NCI-H748 (cell line): Measurements from ENCODE around the gene TAS2R19.
"Not testable (repeated sequence)": the region's sequence is repeated elsewhere in the genome, so short reads cannot be mapped to it uniquely, and the experiment has no call there.

ENCODE experiments used
- DNase-seq: peaks from one replicate; lab custom pipeline; 2025; ENCODE audit not compliant: unreplicated experiment; lab: John Stamatoyannopoulos, UW

The TAS2R19 gene

GRCh38 chr12:11022520-11022919 is at the start of gene TAS2R19:
Gene TAS2R19 (minus strand): TSS chr12:11022620. CDS start chr12:11022571, 49 bp downstream.
- no peak for DNase-seq

DNA sequence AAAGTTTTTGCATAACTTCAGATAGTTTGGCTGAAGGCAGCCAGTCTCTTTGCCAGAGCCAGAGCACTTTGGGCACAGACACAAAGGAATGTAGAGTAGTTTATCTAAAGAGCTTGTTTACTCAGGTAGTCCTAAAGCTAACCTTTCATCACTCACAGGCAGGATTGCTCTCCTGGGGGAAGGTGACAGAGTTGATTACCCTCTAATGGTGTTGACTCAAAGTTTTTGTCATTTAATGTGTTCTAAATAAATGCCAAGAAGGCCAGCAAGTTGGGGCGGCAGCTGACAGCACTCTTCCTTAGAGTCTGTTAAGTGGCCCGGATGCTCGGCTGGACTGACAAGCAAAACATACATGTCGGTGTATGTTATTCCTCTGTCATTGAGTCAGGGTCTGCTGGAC is 49.0 kb upstream of the TAS2R19 start:
- DNase-seq, result peak; percentile 40

- DNase-seq, result no peak
Observed at GRCh38 chr12:11070999-11071398, 48.6 kb upstream of the TAS2R19 start.

DNA sequence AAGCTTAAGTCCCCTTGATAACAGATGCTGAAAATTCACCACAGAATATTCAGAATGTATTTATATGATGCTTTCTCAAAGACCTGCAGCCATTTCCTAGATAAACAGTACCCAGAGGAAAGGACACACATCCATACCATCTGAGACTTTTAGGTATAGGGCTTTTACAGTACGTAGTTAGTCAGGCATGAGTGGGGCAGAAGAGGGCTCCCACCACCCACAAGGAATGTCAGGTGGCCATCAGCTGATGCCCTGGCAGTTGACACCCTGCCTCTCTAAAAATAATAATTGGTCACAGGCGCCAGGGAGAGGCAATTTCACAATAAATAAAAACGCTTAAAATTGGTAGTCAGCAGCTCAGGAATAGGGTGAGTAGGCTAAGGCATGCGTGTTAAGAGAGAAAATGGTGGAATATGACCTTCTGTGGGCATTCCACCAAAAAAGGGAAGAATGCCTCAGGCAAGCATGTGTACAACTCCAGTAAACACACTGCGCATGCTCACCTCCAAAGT is 47.5 kb upstream of the TAS2R19 start:
- no peak for DNase-seq

DNA sequence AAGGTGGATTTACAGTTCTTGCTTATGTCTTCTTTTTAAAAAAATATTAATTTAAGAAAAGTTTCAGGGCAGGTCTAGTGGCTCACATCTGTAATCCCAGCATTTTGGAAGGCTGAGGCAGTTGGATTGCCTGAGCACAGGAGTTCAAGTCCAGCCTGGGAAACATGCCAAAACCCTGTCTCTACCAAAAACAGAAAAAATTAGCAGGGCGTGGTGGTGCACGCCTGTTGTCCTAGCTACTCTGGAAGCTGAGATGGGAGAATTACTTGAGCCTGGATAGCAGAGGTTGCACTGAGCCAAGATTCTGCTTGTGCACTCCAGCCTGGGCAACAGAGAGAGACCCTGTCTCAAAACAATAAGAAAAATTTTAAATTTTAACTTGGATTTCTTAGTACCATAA is 45.1 kb upstream of the TAS2R19 start:
- no peak for DNase-seq

DNA sequence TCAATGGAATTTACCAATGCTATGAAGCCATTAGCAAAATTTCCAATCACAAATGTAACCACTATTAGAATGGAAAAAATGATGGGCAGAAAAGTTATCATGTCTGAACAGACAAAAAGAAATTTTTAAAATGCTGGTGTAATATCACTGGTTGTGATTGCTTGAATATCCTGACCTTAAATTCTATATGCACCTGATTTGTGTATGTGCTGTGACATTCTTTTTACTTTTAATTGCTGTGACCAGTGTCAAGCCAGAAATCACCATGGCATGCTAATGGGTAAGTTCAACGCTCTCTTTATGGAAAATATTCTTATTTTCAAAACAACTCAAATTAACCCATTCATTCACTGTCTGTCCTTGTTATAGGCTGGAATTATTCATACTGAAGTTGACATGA is 39.8 kb upstream of the TAS2R19 start, which contains the start of gene TAS2R46:
TSS of gene TAS2R46 (minus strand) at position 101 of the 400 bp plus-strand sequence. CDS start at position 101, 0 bp downstream.
- DNase-seq, result not testable (repeated sequence)

DNA sequence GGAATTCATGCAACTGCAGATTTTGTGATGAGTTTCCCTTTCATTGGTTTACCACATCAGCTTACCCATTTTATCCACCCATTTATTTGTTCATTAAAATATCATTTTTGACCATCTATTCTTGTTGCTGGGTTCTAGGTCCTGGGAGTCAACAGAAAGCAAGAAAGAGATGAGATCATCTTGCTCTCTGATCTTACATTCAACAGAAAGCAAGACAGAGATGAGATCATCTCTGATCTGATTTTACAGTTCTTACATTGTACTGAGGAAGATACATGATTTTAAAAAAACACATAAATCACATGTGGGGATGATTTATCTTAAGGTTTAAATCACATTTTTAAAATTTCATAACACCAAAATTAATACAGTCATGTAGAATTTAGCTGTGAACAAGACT is 37.4 kb upstream of the TAS2R19 start:
- no peak for DNase-seq

- no peak for DNase-seq
Observed at GRCh38 chr12:11059041-11059440, 36.6 kb upstream of the TAS2R19 start.

DNA sequence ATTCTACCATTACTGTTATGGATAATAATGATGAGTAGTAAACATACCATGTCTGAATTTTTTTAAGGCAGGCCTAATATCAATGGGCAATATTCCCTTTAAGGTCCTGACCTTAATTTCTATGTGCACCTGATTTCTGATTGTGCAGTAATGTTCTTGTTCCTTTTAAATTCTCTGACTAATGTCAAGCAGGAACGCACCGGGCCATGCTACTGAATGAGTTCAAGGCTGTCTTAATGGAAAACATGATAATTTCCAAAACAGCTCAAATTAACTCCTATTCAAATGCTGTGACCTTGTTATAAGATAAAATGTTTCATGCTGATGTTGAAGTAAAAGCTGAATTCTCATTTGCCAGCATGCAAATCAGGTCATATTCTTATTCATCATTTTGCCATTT is 32.9 kb upstream of the TAS2R19 start:
- DNase-seq, result no peak

GRCh38 chr12:11049806-11050531 is 27.5 kb upstream of the TAS2R19 start:
- DNase-seq, result not testable (repeated sequence)

GRCh38 chr12:11041366-11041765 is 18.9 kb upstream of the TAS2R19 start:
- DNase-seq, result not testable (repeated sequence)

GRCh38 chr12:11040162-11040561 is 17.7 kb upstream of the TAS2R19 start:
- no peak for DNase-seq

DNA sequence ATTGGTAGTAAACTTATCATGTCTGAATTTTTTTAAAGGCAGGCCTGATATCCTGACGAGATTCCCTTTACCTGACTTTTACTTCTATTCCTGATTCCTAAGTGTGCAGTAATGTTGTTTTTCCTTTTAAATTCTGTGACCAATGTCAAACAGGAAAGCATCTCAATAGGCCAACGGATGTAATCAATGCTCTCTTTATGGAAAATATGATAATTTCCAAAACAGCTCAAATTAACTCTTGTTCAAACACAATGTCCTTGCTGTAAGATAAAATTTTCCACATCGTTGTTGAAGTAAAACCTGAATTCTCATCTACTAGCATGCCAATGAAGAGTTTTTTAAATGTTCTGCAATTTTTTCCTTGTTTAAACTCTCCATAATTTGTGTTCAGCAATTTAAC is 16.8 kb upstream of the TAS2R19 start:
- DNase-seq, result no peak

DNA sequence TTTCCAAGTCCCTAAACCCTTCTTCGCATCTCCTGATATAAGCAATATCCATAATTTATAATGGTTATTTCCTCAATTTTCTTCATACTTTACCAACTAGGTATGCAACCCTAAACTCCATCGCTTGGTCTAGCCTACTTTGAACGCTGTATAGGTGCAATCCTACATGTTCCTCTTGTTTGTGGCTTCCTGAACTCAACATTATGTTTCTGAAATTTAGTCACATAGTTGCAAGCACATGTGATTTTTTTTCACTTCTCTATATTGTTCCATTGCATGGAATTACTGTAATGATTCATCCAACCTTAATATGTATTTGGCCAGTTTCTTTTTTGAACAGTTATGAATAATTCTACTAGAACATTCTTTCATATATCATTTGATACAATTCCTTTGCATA is 11.5 kb upstream of the TAS2R19 start:
- DNase-seq, result not testable (repeated sequence)

- DNase-seq, result no peak
Observed at GRCh38 chr12:11031307-11031706, 8.9 kb upstream of the TAS2R19 start, which contains the start of gene TAS2R31. Gene TAS2R31 (minus strand): TSS chr12:11031407. CDS start chr12:11031335, 72 bp downstream.

GRCh38 chr12:11026118-11026517 is 3.7 kb upstream of the TAS2R19 start:
- no peak for DNase-seq

GRCh38 chr12:11023387-11023786 is 967 bp upstream of the TAS2R19 start:
- no peak for DNase-seq

DNA sequence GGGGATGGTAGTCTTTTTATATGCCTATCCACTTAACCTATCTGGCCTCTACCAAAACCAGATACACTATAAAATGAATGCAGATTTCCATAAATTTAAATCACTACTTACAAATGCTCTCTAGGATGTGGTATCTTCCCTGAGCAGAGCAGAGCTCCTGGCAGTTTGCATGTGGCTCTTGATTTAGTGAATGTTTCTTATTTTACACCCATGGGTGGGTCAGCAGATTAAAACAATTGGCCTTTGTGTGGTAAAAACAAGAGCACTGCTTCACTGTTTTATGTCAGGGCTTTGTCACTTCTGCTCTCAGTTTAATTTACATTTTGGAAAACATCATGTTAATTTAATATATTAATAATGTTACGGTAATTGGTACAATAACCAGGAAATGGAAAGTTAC is 5.5 kb downstream of the TAS2R19 start:
- DNase-seq, result no peak

- no peak for DNase-seq
Observed at GRCh38 chr12:11015775-11016430, 6.5 kb downstream of the TAS2R19 start.

DNA sequence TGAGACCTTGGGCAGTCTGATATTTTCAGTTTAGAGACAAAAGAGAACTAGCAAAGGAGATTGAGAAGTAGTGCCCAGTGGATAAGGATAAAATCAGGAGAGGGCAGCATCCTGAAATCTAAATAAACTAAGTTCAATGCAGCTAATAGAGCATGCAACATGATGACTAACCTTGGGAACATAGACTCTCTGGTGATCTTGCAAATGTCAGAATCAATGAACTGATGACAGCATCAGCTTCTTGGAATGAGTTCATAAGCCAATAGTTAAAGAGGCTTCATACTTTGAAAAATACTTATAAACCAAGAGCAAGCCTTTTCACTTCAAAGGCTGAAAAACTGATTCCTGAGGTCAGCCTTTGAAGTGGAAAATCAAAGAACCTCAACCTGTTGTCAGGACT is 8.2 kb downstream of the TAS2R19 start:
- no peak for DNase-seq

DNA sequence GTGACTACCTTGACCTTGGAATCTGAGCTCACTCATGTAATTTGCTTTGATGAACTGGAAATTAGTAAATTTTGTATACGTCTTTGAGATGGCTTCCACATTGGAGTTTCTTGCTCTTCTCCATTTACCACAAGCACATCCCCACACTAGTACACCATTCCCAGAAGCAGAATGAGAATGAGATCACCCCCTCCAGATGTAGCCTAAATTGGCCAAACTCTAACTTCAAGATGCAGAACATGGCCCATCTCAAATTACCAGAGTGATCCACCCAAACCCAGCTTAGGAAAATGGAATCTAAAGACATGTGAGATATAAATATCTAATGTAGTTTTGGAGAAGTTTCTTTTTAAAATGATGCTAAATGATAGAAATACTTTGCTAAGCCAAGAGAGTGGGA is 14.8 kb downstream of the TAS2R19 start:
- no peak for DNase-seq

DNA sequence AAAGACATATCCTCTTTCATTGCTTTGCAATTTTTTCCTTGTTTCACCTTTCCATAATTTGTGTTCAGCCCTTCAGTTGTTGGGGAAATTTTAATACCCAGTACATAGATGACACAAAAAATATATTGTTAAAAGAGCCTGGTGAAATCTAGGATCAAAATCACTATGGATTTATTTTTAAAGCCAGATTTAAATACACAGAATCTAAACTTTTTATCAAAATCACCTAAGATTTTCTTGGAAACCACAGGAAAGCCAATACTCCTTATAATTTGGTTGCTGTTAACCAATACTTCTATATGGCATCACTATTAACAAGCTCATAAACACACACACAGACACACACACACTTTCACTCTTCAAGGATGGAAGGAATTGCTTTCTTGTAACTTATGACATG is 24.2 kb downstream of the TAS2R19 start, which contains the start of gene TAS2R20:
TSS of gene TAS2R20 (minus strand) at position 101 of the 400 bp plus-strand sequence. CDS start 429 bp downstream, outside the sequence.
- DNase-seq, result no peak
